Esophagus squamous epithelium (tissue), 5 donors: ENCODE data around the gene STK17B. TPM values are rescaled to one million over a fixed set of nuclear protein-coding genes. Genes with fewer than 3 reads are reported as not detected.

ENCODE experiments used
- DNase-seq: peaks from one replicate; lab custom pipeline; 2025; lab: John Stamatoyannopoulos, UW
- H3K27ac ChIP-seq, 4 donors: fragments of 200-600 bp; sonication (generic); one replicate each; pipeline ENCODE4 v1.5.1; 2016 to 2019; ENCODE audit warnings: mild to moderate bottlenecking in 1 of 4
- H3K27me3 ChIP-seq, 4 donors: fragments of 200-600 bp; sonication (generic); 1 replicate in 3 of 4; 2 replicates in 1 of 4; pipeline versions ENCODE4 v1.5.1 to v1.6.0; 2017 to 2021; ENCODE audit warnings: antibody characterized with exemption in 1 of 4
- H3K36me3 ChIP-seq, 3 donors: fragments of 200-600 bp; sonication (generic); one replicate each; pipeline ENCODE4 v1.5.1; 2016 to 2019
- H3K4me1 ChIP-seq, 3 donors: fragments of 200-600 bp; sonication (generic); one replicate each; pipeline ENCODE4 v1.5.1; 2017 to 2019
- H3K4me3 ChIP-seq, 4 donors: fragments of 200-600 bp; sonication (generic); 1 replicate in 3 of 4; 2 replicates in 1 of 4; pipeline ENCODE4 v1.5.1; 2016 to 2019; ENCODE audit warnings: mild to moderate bottlenecking in 2 of 4, moderate library complexity in 1 of 4
- H3K9me3 ChIP-seq, 3 donors: fragments of 200-600 bp; sonication (generic); one replicate each; pipeline ENCODE4 v1.5.1; 2016 to 2019
- POLR2A ChIP-seq, 4 donors: fragments of 450-650 bp; IDR thresholded peaks; one replicate each; pipeline ENCODE4 v1.6.1; 2017; ENCODE audit warnings: antibody characterized with exemption in 4 of 4, mild to moderate bottlenecking in 4 of 4, moderate library complexity in 3 of 4
- WGBS, 2 donors: methylation state at CpG; one replicate each; pipeline ENCODE4 v1.1.5; 2018; 5-methylcytosine and 5-hydroxymethylcytosine counted together
- intact Hi-C: fragments of 100-400 bp; cut with DNase I; formaldehyde crosslinking; loops from one replicate; pipeline ENCODE4 v1.15.0; 2022
- total RNA-seq, 4 donors: library from RNA; depleted of rRNA; stranded (reverse); fragments of >200 nt; gene quantifications; one replicate each; pipeline ENCODE4 v1.1.0, GENCODE V29; 2016
- TF ChIP-seq, protein P1 (sequence below), 6 experiments: fragments of 450-650 bp in 4 of 6; fragments of 200-600 bp in 2 of 6; sonication (generic) in 2 of 6; IDR thresholded peaks; one replicate each; pipeline ENCODE4 v1.5.1; 2016 to 2019; ENCODE audit warnings: antibody characterized with exemption in 6 of 6, mild to moderate bottlenecking in 4 of 6, moderate library complexity in 4 of 6
- donor health status: DM: yes; HTN: yes; CAD: no.

STK17B gene
- total RNA-seq, 4 donors from 2014 or later: 7.9 to 32.2 (median 18.2) TPM

- intact Hi-C loops: no loop called here
- Histone ChIP-seq H3K27me3 (no peaks in the 10 kb centered on the region), H3K9me3 (peaks cover 0 to 50% (median 34%) of the 10 kb centered on the region in 3 donors), H3K27ac (no peak overlapping the region), H3K4me1 (no peaks in the 10 kb centered on the region), H3K36me3 (peaks cover 0 to 18% (median 0%) of the 10 kb centered on the region in 3 donors), H3K4me3 (no peak overlapping the region)
- 70% methylated on average over 7 of the region's 7 CpGs for WGBS, 2 donors
- no peak for DNase-seq
- TF ChIP-seq, protein P1, sequence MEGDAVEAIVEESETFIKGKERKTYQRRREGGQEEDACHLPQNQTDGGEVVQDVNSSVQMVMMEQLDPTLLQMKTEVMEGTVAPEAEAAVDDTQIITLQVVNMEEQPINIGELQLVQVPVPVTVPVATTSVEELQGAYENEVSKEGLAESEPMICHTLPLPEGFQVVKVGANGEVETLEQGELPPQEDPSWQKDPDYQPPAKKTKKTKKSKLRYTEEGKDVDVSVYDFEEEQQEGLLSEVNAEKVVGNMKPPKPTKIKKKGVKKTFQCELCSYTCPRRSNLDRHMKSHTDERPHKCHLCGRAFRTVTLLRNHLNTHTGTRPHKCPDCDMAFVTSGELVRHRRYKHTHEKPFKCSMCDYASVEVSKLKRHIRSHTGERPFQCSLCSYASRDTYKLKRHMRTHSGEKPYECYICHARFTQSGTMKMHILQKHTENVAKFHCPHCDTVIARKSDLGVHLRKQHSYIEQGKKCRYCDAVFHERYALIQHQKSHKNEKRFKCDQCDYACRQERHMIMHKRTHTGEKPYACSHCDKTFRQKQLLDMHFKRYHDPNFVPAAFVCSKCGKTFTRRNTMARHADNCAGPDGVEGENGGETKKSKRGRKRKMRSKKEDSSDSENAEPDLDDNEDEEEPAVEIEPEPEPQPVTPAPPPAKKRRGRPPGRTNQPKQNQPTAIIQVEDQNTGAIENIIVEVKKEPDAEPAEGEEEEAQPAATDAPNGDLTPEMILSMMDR (IDR thresholded peaks at IDR 0.05): peak in 5 of 6 experiments; percentile 27 to 72 (median 51)
- TF ChIP-seq POLR2A (IDR thresholded peaks at IDR 0.05): no peak
Measured at GRCh38 chr2:196131384-196131937, 39.9 kb downstream of the STK17B start.

DNA sequence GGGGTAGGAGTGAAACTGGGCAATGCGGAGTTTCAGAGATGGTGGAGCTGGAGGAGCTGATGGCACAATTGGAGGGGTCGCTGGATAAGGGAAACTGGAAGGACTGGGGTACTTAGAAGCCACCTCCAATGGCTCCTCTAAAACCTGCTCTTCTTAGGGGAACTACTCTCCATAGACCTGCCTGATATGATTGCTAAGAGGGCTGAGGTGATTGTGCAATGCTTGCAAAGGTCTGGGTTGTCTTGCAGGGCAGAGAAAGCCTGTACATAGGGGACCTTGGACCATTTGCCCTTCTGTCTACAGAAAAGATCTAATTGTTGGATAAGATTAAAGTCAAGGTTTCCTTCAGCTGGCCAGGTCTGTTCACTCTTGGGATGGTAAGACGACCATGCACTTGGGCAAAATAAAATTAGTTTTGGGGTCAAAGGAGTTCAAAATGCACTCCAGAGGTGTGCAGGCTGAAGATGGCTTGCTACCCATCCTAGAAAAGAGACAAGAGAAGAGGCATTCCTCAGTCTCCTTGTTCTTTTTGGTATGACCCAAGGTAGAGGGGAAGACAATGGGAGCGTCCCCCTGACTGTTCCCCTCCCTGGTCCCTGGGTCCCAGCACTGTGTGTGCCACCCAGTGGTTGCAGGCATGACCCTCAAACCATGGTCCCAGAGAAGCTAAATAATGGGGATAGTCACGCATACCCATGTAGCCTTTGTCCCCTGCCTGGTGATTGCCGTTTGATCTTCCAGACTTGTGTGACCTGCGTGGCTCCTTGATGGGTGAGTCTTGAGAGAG lies 41.1 kb downstream of the STK17B start:
- intact Hi-C loops: no loop called here
- 91 to 94% methylated on average over 6 to 7 of the region's 7 CpGs for WGBS, 2 donors
- Histone ChIP-seq H3K4me3 (no peak overlapping the region), H3K9me3 (peaks cover 0 to 50% (median 34%) of the 10 kb centered on the region in 3 donors), H3K36me3 (peaks cover 0 to 7% (median 0%) of the 10 kb centered on the region in 3 donors), H3K27ac (no peak overlapping the region), H3K27me3 (no peaks in the 10 kb centered on the region), H3K4me1 (no peaks in the 10 kb centered on the region)
- TF ChIP-seq, protein P1 (IDR thresholded peaks at IDR 0.05): no peak
- no peak for TF ChIP-seq POLR2A (IDR thresholded peaks at IDR 0.05)
- DNase-seq: no peak

- WGBS, 2 donors: 86 to 90% methylated on average over 1 of the region's 1 CpG
- H3K9me3 ChIP-seq: peaks cover 0 to 50% (median 34%) of the 10 kb centered on the region in 3 donors
- H3K4me3 ChIP-seq: no peak overlapping the region
- peaks cover 0 to 6% (median 0%) of the 10 kb centered on the region in 3 donors for H3K36me3 ChIP-seq
- DNase-seq: no peak
- intact Hi-C loops: no loop called here
- H3K27ac ChIP-seq: no peak overlapping the region
- no peaks in the 10 kb centered on the region for H3K27me3 ChIP-seq
- H3K4me1 ChIP-seq: no peaks in the 10 kb centered on the region
- TF ChIP-seq, protein P1 (IDR thresholded peaks at IDR 0.05): no peak
- TF ChIP-seq POLR2A (IDR thresholded peaks at IDR 0.05): no peak
Measured at GRCh38 chr2:196128749-196129148, 42.6 kb downstream of the STK17B start.

DNA sequence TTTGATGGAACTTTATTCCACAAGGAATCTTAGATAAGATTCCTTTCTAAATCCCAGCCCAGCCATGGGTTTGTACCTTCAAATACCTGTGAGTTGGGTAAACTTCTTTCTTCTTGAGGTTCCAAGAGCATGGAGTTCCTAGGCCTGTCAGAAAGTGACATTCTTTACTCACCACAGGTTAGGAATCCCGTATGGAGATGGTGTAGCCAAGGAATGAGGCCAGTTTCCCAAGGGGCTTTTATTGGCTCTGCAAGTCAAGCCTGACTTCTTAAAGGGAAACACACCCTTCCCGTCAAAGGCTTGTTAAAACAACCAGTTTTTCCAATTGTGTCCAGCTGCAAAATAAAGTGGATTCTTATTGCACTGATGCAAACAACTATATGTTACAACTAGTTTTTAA lies 45.8 kb downstream of the STK17B start:
- no peaks in the 10 kb centered on the region for H3K4me1 ChIP-seq
- H3K27ac ChIP-seq: no peak overlapping the region
- H3K36me3 ChIP-seq: no peaks in the 10 kb centered on the region
- TF ChIP-seq POLR2A (IDR thresholded peaks at IDR 0.05): no peak
- TF ChIP-seq, protein P1 (IDR thresholded peaks at IDR 0.05): no peak
- H3K4me3 ChIP-seq: no peak overlapping the region
- 34 to 55% methylated on average over 2 of the region's 2 CpGs for WGBS, 2 donors
- peaks cover 0 to 21% (median 8%) of the 10 kb centered on the region in 3 donors for H3K9me3 ChIP-seq
- no peak for DNase-seq
- no peaks in the 10 kb centered on the region for H3K27me3 ChIP-seq
- intact Hi-C loops: no loop called here
